ENCODE results near the gene ATAD2B.

DNA sequence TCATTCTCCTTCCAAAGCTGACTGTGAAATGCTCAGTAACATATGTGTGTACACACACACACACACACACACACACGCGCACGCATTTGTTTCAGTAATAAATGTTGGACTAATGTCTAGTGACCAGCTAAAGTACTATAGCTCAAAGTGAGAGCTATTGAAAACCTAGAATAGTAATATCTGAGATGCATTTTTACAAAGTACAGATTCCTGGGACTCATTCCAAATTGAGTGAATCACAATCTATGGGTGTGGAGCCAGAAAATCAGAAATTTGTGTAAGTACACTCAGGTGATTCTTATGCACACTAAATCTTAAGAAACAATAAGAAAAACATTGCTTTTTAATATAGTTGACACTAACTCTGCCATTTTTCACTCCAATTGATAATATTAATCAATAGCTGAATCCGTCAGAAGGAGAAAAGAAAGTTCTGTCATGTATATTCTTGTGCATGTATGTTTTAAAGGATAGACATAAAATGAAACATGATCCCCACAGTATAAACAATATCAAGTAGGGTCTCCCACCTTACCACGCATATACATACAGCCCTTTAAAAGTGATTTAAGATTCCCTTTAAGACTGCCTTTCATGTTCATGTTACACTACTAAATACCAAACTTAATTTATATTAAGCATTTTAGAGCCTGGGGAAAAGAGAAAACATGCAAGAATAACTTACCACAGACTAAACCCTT lies 123.5 kb downstream of the ATAD2B start:
- TF ChIP-seq, protein P1, sequence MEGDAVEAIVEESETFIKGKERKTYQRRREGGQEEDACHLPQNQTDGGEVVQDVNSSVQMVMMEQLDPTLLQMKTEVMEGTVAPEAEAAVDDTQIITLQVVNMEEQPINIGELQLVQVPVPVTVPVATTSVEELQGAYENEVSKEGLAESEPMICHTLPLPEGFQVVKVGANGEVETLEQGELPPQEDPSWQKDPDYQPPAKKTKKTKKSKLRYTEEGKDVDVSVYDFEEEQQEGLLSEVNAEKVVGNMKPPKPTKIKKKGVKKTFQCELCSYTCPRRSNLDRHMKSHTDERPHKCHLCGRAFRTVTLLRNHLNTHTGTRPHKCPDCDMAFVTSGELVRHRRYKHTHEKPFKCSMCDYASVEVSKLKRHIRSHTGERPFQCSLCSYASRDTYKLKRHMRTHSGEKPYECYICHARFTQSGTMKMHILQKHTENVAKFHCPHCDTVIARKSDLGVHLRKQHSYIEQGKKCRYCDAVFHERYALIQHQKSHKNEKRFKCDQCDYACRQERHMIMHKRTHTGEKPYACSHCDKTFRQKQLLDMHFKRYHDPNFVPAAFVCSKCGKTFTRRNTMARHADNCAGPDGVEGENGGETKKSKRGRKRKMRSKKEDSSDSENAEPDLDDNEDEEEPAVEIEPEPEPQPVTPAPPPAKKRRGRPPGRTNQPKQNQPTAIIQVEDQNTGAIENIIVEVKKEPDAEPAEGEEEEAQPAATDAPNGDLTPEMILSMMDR (IDR thresholded peaks at IDR 0.05), result no peak
- TF ChIP-seq POLR2AphosphoS5 (IDR thresholded peaks at IDR 0.05), result no peak
- no peak for TF ChIP-seq POLR2A (IDR thresholded peaks at IDR 0.05)
- no peak for TF ChIP-seq EP300 (IDR thresholded peaks at IDR 0.05; ENCODE audit: low read depth)

All from transverse colon (tissue), 4 donors.